ENCODE data around the gene PCSK5. TPM values are rescaled to one million over a fixed set of nuclear protein-coding genes. Genes with fewer than 3 reads are reported as not detected.

PCSK5 gene
- total and polyA plus RNA-seq, 2 donors (not counting 3 experiments of a cell fraction or from before 2014, with no cell fraction given): 2.6 to 4.8 TPM

DNA sequence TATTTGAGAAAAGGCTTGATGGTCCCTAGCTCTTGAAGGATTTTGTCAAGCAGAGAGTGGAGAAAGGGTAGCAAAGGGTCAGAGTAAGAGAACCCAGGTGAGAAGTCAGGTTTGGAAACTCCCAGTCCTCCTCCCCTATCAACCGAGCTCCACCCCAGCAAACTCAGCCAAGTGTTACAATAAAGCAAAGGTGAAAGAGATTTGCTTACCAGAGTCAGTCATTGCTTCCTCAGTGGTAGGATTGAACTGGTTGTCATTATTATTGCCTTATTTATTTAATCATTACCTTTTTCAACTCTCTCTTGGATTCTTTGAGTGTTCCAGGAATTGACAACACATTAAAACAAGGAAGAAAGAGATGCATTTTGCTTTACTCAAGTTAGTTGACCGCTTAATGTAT, 423.3 kb downstream of the PCSK5 start:
- no TSS peak for BruUV-seq (replicated peaks)
- no peak for DNase-seq (ENCODE audit: low read depth, low spot score)
- POLR2A ChIA-PET: no interaction called here

DNA sequence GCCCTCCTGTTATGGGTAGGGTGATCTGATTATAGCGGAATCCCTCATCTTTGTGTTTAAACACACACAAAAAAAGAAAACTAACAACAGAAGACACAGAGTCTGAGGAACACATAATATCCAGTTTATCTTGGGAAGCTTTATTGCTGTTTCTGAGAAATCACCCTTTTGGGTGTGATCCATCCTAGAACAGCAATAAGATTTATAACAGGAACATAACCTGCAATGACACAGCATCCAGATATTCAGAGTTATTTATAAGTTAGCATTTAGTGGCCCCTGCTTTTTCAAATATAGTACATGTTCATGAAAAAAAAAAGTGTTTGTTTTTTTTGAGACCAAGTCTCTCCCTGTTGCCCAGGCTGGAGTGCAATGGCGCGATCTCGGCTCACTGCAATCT, 423.8 kb downstream of the PCSK5 start:
- CTCF ChIA-PET: interaction anchor here (1.5 kb wide), 1 partner anchor 448 kb away, joined by 6 read pairs; no protein-coding TSS in a partner anchor
- intact Hi-C loops (cut with micrococcal nuclease): no loop called here
- no peak overlapping the region for H3K4me3 ChIP-seq (replicated peaks in 1 of 3; ENCODE audit: insufficient read depth in 1 of 3, low read depth in 1 of 3, low read length in 3 of 3)
- H3K9ac ChIP-seq (replicated peaks; ENCODE audit: extremely low read depth, insufficient read depth, low read length): no peak overlapping the region
- H3K27ac ChIP-seq (ENCODE audit: insufficient read depth, low read depth, low read length): no peak overlapping the region
- no peaks in the 10 kb centered on the region for H3K9me1 ChIP-seq (replicated peaks; ENCODE audit: control insufficient read depth, extremely low read depth, insufficient read depth, low read length)
- H3K27me3 ChIP-seq (ENCODE audit: control insufficient read depth in 2 of 2, insufficient read depth in 2 of 2, low read length in 2 of 2): no peaks in the 10 kb centered on the region
- H4K20me1 ChIP-seq (replicated peaks; ENCODE audit: control insufficient read depth, extremely low read depth, insufficient read depth, low read length): no peaks in the 10 kb centered on the region
- no TSS peak for BruUV-seq (replicated peaks)
- TF ChIP-seq POLR2AphosphoS5 (IDR thresholded peaks at IDR 0.05; ENCODE audit: insufficient read depth, low read depth, low read length) (no peak), FOS (IDR thresholded peaks at IDR 0.05; ENCODE audit: borderline replicate concordance, insufficient read depth, low read length) (no peak), EZH2 (IDR thresholded peaks at IDR 0.05; ENCODE audit: borderline replicate concordance, low read depth, low read length, severe bottlenecking) (no peak), POLR2A (IDR thresholded peaks at IDR 0.05; ENCODE audit: low read depth, low read length) (no peak), MYC (IDR thresholded peaks at IDR 0.05; ENCODE audit: low read depth, low read length) (no peak), JUN (IDR thresholded peaks at IDR 0.05; ENCODE audit: borderline replicate concordance, insufficient read depth, insufficient read length, low read depth) (no peak), GATA2 (IDR thresholded peaks at IDR 0.05; ENCODE audit: insufficient read depth, insufficient read length, low read depth, low read length) (no peak)
- TF ChIP-seq, protein P1, sequence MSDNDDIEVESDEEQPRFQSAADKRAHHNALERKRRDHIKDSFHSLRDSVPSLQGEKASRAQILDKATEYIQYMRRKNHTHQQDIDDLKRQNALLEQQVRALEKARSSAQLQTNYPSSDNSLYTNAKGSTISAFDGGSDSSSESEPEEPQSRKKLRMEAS (IDR thresholded peaks at IDR 0.05; ENCODE audit: insufficient read depth, insufficient read length): no peak
- TF ChIP-seq, protein P2, sequence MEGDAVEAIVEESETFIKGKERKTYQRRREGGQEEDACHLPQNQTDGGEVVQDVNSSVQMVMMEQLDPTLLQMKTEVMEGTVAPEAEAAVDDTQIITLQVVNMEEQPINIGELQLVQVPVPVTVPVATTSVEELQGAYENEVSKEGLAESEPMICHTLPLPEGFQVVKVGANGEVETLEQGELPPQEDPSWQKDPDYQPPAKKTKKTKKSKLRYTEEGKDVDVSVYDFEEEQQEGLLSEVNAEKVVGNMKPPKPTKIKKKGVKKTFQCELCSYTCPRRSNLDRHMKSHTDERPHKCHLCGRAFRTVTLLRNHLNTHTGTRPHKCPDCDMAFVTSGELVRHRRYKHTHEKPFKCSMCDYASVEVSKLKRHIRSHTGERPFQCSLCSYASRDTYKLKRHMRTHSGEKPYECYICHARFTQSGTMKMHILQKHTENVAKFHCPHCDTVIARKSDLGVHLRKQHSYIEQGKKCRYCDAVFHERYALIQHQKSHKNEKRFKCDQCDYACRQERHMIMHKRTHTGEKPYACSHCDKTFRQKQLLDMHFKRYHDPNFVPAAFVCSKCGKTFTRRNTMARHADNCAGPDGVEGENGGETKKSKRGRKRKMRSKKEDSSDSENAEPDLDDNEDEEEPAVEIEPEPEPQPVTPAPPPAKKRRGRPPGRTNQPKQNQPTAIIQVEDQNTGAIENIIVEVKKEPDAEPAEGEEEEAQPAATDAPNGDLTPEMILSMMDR (IDR thresholded peaks at IDR 0.05; ENCODE audit: extremely low read depth in 1 of 2, insufficient read depth in 1 of 2, low read depth in 1 of 2, low read length in 2 of 2): no peak
- no peak for DNase-seq (ENCODE audit: low read depth, low spot score)
- no peaks in the 10 kb centered on the region for H3K79me2 ChIP-seq (ENCODE audit: control insufficient read depth, insufficient read depth, low read length)
- FAIRE-seq: no peak
- dilution Hi-C loops (cut with MboI; ENCODE audit: extremely low pct_ligation_motif_present, low sequenced_read_pairs): no loop called here
- POLR2A ChIA-PET: no interaction called here
- H3K4me2 ChIP-seq (ENCODE audit: insufficient read depth, low read length): no peak overlapping the region
- no peak overlapping the region for H2AFZ ChIP-seq (ENCODE audit: low read depth, low read length)
- H3K9me3 ChIP-seq (replicated peaks; ENCODE audit: control insufficient read depth, insufficient read depth, low read length): no peaks in the 10 kb centered on the region
- H3K4me1 ChIP-seq (ENCODE audit: control insufficient read depth, extremely low read depth, insufficient read depth, low read length): no peaks in the 10 kb centered on the region
- H3K36me3 ChIP-seq (ENCODE audit: control insufficient read depth in 2 of 2, extremely low read depth in 1 of 2, insufficient read depth in 2 of 2, low read length in 2 of 2): no peaks in the 10 kb centered on the region

More for the DNA sequence above, 423.3 kb downstream of the PCSK5 start:
- intact Hi-C loops (cut with micrococcal nuclease) (no loop called here), dilution Hi-C loops (cut with MboI; ENCODE audit: extremely low pct_ligation_motif_present, low sequenced_read_pairs) (no loop called here)
- H4K20me1 ChIP-seq (replicated peaks; ENCODE audit: control insufficient read depth, extremely low read depth, insufficient read depth, low read length): no peaks in the 10 kb centered on the region
- no peaks in the 10 kb centered on the region for H3K9me1 ChIP-seq (replicated peaks; ENCODE audit: control insufficient read depth, extremely low read depth, insufficient read depth, low read length)
- H2AFZ ChIP-seq (ENCODE audit: low read depth, low read length): no peak overlapping the region
- H3K4me3 ChIP-seq (replicated peaks in 1 of 3; ENCODE audit: insufficient read depth in 1 of 3, low read depth in 1 of 3, low read length in 3 of 3): no peak overlapping the region
- no peak for FAIRE-seq
- no peak overlapping the region for H3K27ac ChIP-seq (ENCODE audit: insufficient read depth, low read depth, low read length)
- no peak overlapping the region for H3K4me2 ChIP-seq (ENCODE audit: insufficient read depth, low read length)
- H3K27me3 ChIP-seq (ENCODE audit: control insufficient read depth in 2 of 2, insufficient read depth in 2 of 2, low read length in 2 of 2): no peaks in the 10 kb centered on the region
- CTCF ChIA-PET: interaction anchor here (1.5 kb wide), 1 partner anchor 447 kb away, joined by 6 read pairs; no protein-coding TSS in a partner anchor
- no peak overlapping the region for H3K9ac ChIP-seq (replicated peaks; ENCODE audit: extremely low read depth, insufficient read depth, low read length)
- no peaks in the 10 kb centered on the region for H3K9me3 ChIP-seq (replicated peaks; ENCODE audit: control insufficient read depth, insufficient read depth, low read length)
- no peaks in the 10 kb centered on the region for H3K4me1 ChIP-seq (ENCODE audit: control insufficient read depth, extremely low read depth, insufficient read depth, low read length)
- H3K36me3 ChIP-seq (ENCODE audit: control insufficient read depth in 2 of 2, extremely low read depth in 1 of 2, insufficient read depth in 2 of 2, low read length in 2 of 2): no peaks in the 10 kb centered on the region
- TF ChIP-seq MYC (IDR thresholded peaks at IDR 0.05; ENCODE audit: low read depth, low read length): no peak
- TF ChIP-seq, protein P1 (IDR thresholded peaks at IDR 0.05; ENCODE audit: insufficient read depth, insufficient read length): no peak
- no peak for TF ChIP-seq POLR2A (IDR thresholded peaks at IDR 0.05; ENCODE audit: low read depth, low read length)
- H3K79me2 ChIP-seq (ENCODE audit: control insufficient read depth, insufficient read depth, low read length): no peaks in the 10 kb centered on the region
